ENCODE results near the gene SLC20A1.
A peak's percentile ranks its signal among the peaks of the same experiment; 100 is the strongest.
"Not testable (repeated sequence)": the region's sequence is repeated elsewhere in the genome, so short reads cannot be mapped to it uniquely, and the experiment has no call there.

SLC20A1 gene

DNA sequence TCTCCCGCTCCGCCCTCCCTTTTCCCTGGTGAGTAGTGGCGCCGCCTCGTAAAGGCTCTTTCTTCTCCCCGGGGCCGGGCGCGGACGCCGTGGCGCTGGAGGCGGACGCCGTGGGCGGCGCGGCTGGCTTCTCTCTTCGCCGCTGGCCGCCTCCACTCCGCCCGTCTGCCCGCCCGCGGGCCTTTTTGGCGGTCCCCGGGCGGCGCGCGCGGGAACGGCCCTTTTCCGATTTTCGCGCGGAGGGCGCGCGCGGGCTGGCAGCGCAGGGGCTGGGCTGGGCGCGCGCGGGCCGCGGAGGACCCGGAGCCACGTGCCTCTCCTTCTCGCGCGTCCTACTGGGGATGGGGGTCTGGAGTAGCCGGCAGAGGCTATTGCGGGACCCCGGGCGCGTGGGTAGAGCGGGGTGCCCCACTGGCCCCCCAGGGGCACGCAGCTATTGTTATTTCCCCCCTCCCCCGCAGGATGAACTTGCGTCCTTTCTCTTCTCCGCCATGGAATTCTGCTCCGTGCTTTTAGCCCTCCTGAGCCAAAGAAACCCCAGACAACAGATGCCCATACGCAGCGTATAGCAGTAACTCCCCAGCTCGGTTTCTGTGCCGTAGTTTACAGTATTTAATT, 472 bp downstream of the SLC20A1 start:
- peak; percentile 43 for DNase-seq (ENCODE audit: low spot score)

DNA sequence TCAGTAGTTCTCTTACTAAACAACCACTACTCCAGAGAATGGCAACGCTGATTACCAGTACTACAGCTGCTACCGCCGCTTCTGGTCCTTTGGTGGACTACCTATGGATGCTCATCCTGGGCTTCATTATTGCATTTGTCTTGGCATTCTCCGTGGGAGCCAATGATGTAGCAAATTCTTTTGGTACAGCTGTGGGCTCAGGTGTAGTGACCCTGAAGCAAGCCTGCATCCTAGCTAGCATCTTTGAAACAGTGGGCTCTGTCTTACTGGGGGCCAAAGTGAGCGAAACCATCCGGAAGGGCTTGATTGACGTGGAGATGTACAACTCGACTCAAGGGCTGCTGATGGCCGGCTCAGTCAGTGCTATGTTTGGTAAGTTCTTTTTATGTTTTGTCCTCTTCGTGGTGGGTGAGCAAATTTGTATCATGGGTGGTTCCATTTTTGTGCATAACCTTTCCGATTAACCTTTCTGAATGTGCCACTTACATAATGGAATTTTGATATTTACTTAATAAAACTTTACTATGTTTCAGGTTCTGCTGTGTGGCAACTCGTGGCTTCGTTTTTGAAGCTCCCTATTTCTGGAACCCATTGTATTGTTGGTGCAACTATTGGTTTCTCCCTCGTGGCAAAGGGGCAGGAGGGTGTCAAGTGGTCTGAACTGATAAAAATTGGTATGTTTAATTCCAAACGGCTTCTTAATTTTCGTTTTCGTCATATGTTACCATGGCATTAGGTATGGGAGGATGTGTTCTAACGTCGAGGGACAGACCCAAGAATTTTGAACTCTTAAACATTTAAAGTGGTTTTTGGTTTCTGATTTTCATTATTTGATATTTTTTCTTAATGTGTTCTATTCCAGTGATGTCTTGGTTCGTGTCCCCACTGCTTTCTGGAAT, 1.3 kb downstream of the SLC20A1 start:
- DNase-seq (ENCODE audit: low spot score): no peak

DNA sequence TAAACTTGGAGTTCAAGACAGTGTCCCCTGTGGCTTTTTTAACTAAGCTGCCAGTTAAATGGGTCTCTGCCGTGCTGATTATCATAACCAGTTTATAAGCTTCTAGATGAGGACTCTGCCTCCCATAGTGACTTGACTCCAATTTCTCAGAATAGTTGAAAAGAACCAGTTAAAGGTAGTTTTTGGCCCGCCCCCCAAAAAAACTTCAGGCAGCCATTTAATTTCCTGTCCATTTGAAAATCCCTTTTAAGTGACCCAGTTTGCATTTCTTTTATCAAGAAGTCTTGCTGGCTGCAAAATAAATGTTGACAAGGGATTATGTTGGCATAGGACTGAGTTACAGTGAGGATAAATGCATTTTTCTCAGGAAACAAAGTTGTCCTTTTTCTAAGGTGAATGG, 2.3 kb downstream of the SLC20A1 start:
- peak; percentile 40 for DNase-seq (ENCODE audit: low spot score)

DNA sequence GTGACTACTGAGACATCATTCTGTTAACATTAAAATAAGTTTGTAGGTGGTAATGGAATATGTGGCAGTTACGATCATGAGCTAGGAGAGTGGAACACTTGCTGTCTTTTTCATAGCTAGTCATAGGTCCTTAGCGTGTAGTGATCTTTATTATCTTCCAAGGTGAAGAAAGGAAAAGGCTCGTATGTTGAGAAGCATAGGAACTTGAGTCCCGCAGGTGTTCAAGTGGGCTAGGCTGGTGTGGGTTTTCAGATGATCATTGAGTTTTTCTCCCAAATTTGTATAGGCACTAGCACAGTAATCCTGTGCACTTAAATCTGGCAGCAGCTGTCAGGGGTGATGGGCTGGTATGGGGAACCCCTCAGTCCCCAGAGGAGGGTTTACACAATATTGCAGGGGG, 10.9 kb downstream of the SLC20A1 start:
- no peak for DNase-seq (ENCODE audit: low spot score)

DNA sequence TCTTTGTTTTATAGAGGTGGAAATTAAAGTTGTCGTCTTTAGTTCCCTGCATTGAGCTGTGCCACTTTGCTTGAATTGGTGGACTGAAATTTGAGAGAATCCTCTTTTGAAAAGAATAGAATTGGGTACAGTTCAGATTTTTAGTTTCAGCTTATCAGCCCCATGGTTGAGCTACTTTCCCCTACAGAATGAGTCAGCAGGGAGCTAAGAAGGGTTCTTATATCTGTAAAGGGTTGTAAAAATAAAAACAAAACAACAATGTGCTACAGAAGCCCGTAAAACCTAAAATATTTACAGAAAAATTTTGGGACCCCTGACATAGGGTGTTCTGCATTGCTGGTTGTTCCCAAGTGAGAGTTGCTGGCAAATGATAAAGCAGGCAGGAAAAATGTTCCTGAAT, 12.6 kb downstream of the SLC20A1 start:
- DNase-seq (ENCODE audit: low spot score): no peak

DNA sequence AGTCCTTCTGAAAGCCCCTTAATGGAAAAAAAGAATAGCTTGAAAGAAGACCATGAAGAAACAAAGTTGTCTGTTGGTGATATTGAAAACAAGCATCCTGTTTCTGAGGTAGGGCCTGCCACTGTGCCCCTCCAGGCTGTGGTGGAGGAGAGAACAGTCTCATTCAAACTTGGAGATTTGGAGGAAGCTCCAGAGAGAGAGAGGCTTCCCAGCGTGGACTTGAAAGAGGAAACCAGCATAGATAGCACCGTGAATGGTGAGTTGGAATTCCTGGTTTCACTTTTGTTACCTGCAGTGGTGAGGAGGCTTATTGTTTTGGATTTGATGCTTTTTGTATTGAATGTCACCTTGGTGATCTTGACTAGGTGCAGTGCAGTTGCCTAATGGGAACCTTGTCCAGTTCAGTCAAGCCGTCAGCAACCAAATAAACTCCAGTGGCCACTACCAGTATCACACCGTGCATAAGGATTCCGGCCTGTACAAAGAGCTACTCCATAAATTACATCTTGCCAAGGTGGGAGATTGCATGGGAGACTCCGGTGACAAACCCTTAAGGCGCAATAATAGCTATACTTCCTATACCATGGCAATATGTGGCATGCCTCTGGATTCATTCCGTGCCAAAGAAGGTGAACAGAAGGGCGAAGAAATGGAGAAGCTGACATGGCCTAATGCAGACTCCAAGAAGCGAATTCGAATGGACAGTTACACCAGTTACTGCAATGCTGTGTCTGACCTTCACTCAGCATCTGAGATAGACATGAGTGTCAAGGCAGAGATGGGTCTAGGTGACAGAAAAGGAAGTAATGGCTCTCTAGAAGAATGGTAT, 13.3 kb downstream of the SLC20A1 start:
- DNase-seq (ENCODE audit: low spot score): no peak

DNA sequence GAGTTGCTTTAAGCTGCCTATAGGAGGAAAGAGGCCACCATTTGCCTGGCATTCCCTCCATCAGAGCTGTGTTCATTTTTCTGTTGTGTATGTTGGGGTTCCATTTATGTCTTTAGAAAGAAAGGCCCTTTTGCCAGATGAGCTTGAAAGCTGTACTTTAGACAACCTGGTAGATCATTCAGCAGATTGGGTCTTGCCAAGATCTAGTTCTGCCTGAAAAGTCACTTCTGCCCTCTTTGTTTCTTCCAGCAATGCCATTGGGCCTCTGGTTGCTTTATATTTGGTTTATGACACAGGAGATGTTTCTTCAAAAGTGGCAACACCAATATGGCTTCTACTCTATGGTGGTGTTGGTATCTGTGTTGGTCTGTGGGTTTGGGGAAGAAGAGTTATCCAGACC, 14.4 kb downstream of the SLC20A1 start:
- DNase-seq (ENCODE audit: low spot score): no peak

DNA sequence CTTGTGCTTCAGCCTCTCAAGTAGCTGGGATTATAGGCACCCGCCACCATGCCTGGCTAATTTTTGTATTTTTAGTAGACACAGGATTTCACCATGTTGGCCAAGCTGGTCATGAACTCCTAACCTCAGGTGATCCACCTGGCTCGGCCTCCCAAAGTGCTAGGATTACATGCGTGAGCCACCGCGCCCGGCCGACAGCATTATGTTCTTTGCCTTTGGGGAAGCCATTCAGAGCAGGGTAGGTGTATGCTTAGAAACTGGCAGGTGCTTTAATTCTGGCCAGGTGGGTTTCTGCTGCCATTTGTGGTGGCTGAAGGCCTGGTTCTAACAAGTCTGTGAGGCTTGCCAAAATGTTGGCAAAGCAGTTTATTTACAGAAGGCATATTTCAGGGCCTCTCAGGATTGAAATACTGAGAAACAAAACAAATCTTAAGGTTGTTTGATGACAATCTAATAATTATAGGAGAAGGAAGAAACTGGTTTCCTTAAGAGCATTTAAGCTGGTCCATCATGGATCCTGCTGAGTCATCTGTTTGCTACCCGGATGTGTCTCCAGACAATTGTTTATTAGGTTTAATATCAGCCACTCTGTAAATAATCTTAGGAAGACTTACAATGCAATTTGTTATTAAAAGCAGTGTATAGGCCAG, 16.0 kb downstream of the SLC20A1 start:
- no peak for DNase-seq (ENCODE audit: low spot score)

DNA sequence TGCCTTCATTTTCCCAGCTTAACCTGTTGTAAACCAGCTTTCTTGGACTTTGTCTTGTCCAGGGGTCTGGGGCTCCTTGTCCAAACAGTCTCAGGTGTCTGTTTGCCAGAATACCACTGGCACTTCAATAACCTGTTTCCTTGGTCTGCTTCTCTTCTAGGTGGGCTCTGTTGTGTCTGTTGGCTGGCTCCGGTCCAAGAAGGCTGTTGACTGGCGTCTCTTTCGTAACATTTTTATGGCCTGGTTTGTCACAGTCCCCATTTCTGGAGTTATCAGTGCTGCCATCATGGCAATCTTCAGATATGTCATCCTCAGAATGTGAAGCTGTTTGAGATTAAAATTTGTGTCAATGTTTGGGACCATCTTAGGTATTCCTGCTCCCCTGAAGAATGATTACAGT, 17.0 kb downstream of the SLC20A1 start:
- DNase-seq (ENCODE audit: low spot score): no peak

DNA sequence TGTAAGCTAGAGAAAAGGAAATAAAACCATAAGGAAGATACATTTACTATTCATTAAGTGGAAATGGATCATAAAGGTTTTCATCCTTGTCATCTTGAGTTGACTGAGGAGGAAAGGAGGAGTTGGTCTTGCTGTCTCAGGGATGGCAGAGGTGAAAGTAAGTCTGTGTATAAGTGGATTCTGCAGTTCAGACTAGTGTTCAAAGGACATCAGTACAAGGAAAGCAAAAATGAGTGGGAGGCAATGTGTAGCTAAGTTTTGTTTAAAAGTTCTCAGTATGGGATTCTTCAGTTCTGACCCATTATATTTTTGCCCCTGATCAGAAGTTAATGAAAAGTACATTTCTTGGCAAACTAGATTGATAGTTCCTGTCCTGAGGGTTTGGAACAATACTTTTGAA, 18.9 kb downstream of the SLC20A1 start:
- DNase-seq (ENCODE audit: low spot score): no peak

DNA sequence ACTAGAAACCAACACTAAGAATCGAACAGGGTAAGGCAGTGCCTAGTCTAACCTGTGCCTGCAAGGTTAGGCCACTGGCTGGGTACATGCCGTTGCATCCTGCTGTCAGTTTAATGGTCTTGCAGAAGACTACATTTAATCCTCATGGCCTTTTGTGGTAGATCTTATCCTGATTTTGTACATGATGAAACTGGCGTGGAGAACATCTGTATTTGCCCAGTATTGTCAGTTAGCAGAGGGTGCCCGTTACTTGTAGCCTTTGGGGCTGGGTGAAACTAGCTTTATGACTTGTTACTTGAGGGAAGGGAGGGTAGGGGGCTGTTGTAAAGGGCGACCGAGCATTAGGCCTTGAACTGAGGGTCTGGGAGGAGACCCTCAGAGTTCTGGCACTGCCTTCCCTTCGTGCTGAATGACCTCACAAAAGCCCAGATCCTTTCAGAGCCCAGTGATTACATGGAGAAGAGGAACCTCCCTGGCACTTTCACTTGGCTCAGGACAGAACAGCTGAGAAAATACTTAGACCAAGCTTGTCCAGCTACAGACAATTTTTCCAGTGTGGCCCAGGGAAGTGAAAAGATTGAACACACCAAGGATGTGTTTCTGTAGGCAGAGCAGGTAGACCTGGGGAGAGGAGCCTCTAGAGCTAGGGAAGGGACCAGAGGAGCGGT, 19.5 kb downstream of the SLC20A1 start:
- DNase-seq (ENCODE audit: low spot score): no peak

DNA sequence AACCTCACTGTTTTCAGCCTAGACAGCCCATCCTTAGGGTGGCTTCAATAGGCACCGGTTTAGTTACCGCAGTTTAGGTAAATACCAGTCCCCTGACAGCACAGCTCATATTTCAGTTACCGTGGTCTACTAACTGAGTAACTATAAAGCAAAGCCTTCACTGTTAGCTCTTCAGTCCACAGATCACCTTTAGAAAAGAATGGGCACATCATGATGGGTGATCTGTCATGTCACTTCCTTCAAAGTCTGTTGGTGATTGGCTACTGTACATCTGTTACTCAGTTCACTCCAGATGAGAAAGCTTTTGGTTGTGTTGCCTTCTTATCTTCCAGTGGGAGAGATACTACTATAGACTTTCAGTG, 21.0 kb downstream of the SLC20A1 start:
- DNase-seq (ENCODE audit: low spot score): no peak

DNA sequence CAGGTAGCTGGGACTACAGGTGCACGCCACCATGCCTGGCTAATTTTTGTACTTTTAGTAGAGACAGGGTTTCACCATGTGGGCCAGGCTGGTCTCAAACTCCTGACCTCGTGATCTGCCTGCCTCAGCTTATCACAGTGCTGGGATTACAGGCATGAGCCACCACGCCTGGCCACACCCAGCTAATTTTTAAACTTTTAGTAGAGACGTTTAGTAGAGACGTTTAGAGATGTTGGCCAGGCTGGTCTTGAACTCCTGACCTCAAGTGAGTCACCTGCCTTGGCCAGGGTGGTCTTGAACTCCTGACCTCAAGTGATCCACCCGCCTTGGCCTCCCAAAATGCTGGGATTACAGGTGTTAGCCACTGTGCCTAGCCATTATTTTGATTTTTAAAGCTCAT, 21.8 kb downstream of the SLC20A1 start:
- DNase-seq (ENCODE audit: low spot score): not testable (repeated sequence)

DNA sequence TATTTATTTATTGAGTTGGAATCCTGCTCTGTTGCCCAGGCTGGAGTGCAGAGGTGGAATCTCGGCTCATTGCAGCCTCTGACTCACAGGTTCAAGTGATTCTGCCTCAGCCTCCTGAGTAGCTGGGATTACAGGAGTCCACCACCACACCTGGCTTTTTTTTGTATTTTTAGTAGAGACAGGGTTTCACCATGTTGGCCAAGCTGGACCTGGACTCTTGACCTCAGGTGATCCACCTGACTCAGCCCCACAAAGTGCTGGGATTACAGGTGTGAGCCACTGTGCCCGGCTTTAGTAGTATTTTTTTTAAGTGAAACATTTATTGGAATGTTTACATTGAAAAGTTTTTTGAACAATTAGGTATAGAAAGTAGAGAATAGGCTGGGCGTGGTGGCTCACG, 23.9 kb downstream of the SLC20A1 start:
- DNase-seq (ENCODE audit: low spot score): no peak

DNA sequence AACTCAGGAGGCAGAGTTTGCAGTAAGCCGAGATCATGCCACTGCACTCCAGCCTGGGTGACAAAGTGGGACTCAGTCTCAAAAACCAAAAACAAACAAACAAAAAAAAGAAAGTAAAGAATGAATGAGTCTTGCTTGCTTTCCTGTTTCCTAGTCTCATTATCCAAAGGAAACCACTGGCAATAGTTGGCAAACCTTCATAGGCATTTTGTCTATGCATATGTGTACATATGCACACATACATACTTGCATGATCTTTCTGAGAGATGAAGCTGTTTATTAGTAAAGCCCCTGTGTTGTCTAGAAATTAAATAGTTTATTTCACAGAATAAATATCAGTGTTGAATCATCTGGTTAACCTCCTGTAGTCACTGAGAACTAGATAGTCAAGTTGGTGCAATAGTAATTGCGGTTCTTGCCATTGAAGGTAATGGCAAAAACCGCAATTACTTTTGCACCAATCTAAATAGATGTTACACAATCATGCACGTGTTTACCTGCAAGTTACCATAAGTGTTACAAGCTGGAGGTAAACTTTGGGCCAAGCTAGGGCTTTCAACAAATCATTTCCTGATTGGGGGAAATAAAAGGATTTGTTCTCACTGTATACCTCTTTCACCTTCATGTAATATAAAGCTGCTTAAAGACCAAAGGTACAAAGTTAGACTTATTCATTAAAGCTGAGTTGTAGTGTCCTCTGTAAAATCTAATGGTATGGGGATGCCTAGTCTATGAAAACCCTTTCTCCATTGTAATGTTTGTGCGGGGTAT, 24.7 kb downstream of the SLC20A1 start:
- no peak for DNase-seq (ENCODE audit: low spot score)

DNA sequence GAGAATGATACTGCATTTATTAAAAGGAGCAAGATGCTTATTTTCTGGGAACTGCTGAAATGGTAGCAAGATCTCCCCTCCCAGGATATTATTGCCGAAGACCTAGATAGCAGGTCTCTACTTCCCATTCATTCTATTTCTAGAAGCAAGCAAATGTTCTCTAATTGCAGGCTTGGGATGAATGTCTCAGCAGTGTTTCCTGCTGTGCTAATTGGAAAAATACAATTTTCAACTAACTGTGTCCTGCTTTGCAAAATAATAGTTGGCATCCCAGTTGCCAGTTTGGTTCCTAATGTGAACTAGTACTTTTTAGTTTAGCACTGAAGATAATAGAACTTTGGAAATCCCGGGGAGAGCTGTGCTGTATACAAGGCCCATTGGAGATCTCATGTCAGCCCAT, 26.1 kb downstream of the SLC20A1 start:
- no peak for DNase-seq (ENCODE audit: low spot score)

DNA sequence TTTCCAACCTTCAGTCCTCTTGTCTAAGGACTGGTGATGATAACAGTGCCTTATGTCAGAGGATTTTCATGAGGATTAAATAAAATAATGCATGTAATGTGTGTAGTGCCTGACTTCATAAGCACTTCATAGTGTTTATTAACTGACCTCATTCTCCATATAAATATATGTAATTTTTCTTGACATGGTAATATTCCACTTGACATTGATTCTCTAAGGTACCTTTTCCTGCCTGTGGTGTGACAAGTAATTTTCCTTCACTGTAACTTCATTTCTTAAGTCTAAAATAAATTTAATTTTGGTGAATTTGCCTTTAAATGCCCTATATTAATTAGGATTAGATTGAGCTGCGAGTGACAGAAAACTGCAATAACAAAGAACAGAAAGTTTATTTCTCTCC, 27.3 kb downstream of the SLC20A1 start:
- no peak for DNase-seq (ENCODE audit: low spot score)

DNA sequence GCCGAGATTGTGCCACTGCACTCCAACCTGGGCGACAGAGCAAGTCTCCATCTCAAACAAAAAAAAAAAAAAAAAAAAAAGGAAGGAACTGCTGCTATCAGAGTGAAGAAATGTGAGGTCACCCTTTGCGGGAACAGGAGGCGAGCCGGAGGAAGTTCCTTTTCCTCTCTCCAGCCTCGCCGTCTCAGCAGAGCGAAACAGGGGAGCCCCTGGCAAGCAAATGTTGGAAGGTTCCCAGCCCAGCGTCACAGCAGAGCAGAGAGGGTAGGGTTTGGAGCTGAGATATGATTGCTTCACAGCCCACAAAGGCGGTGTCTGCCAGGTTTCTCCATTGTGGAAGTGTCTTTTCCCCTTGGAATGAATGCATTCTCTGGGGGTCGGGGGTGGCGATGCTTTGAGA, 28.5 kb downstream of the SLC20A1 start:
- DNase-seq (ENCODE audit: low spot score): no peak

DNA sequence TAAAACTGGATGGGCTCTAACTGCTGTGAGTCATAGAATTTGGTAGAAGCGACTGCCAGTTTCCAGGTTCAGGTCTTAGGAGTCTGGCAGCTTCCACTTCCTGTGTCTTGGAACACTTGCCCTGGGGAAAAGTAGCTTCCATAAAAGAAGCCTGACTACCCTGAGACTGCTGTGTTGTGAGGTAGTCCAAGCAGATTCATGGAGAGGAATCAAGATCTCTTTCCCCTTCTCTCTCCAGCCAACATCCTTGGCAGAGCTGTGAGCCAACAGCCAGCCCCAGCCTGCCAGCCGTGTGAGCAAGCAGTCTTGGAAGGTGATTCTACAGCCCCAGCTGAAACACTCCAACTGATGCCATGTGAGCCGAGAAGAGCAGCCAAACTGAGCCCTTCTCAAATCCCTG, 33.7 kb downstream of the SLC20A1 start:
- no peak for DNase-seq (ENCODE audit: low spot score)

DNA sequence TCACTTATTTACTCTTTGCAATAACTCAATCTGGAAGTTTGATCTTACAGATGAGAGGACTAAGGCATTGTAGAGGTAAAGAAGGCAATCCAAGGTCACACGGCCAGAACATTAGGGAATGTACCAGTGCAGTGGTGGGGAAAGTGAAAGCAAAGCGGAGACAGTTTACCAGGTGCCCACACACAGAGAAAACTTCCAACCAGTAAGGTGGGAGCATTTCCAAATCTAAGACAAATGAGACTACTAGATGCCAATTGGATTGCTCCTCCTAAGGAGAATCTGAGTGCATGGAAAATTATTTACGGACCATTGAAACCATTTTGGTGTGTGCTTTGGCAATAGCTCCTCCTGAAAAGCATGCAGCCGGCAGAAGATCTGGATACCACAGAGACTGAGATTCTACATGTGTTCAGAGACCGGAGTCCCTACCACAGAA, 34.9 kb downstream of the SLC20A1 start:
- no peak for DNase-seq (ENCODE audit: low spot score)

DNA sequence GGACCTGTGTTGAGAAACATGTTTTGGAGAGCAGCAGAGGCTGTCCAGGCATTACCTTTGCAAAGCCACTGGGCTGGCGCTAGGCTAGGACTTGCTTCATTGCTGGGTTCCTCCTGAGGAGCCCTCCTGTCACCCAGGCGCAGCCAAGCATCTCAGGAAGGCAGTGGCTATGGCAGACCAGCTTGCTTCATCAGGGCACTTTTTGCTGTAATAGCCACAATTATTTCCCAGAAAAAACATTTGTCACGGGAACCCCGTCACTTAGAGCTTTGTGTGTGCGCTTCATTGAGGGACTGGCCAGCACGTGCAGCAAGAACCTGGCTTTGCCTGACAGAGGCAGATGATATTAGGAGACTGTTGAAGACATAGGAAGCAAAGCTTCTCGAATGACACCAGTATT, 36.4 kb downstream of the SLC20A1 start:
- no peak for DNase-seq (ENCODE audit: low spot score)
